Testis (tissue), 3 donors: ENCODE data around the gene GATA2. TPM values are rescaled to one million over a fixed set of nuclear protein-coding genes. Genes with fewer than 3 reads are reported as not detected.

Source experiments
- DNase-seq: peaks from one replicate; pipeline ENCODE4 v3.0.0-alpha.2; 2019
- H3K27ac ChIP-seq, 2 donors: fragments of 200-600 bp; sonication (generic); one replicate each; pipeline ENCODE4 v1.5.1; 2019
- H3K27me3 ChIP-seq: fragments of 200-600 bp; sonication (generic); one replicate; pipeline ENCODE4 v1.5.1; 2019
- H3K36me3 ChIP-seq: fragments of 200-600 bp; sonication (generic); one replicate; pipeline ENCODE4 v1.5.1; 2017; ENCODE audit warnings: low read depth; ENCODE audit errors: missing control alignments
- H3K4me1 ChIP-seq: fragments of 200-600 bp; sonication (generic); one replicate; pipeline ENCODE4 v1.5.1; 2019
- H3K4me3 ChIP-seq, 2 donors: fragments of 200-600 bp; sonication (generic); one replicate each; pipeline ENCODE4 v1.5.1; 2017 to 2019
- H3K9me3 ChIP-seq: fragments of 200-600 bp; sonication (generic); one replicate; pipeline ENCODE4 v1.5.1; 2017
- CTCF ChIP-seq, 3 experiments: fragments of 450-650 bp in 2 of 3; fragments of 200-600 bp in 1 of 3; sonication (generic) in 1 of 3; IDR thresholded peaks; one replicate each; pipeline ENCODE4 v1.5.1; 2016 to 2019; ENCODE audit warnings: antibody characterized with exemption in 3 of 3, mild to moderate bottlenecking in 2 of 3, moderate library complexity in 1 of 3
- POLR2A ChIP-seq: fragments of 450-650 bp; IDR thresholded peaks from one replicate; pipeline ENCODE4 v1.6.1; 2017; ENCODE audit warnings: antibody characterized with exemption, mild to moderate bottlenecking, moderate library complexity
- WGBS, 2 donors: methylation state at CpG; one replicate each; pipeline ENCODE4 v1.1.5; 2018; 5-methylcytosine and 5-hydroxymethylcytosine counted together
- intact Hi-C: fragments of 100-400 bp; cut with DNase I; formaldehyde crosslinking; loops from one replicate; pipeline ENCODE4 v1.15.1; 2023; ENCODE audit warnings: low total_unique reads
- polyA plus RNA-seq: library from polyadenylated mRNA; stranded (reverse); fragments of 350-450 nt; fragmentation: Illumina TruSeq; extraction: RNeasy Lipid Tissue Mini Kit (QIAGEN cat#74804); gene quantifications from one replicate; pipeline ENCODE4 v1.2.3, GENCODE V29; 2014; ENCODE audit warnings: low read depth, low replicate concordance; ENCODE audit not compliant: insufficient read depth
- total RNA-seq, 2 donors: library from RNA; depleted of rRNA; stranded (reverse); fragments of >200 nt; gene quantifications; one replicate each; pipeline ENCODE4 v1.2.3, GENCODE V29; 2016

The GATA2 gene
- total and polyA plus RNA-seq, 3 donors from 2014 or later, result 6.6 to 13.5 (median 11.9) TPM

GRCh38 chr3:128479558-128480086 lies 13.4 kb downstream of the GATA2 start:
- TF ChIP-seq CTCF (IDR thresholded peaks at IDR 0.05) (no peak), POLR2A (no peak)
- Histone ChIP-seq H3K36me3 (no peaks in the 10 kb centered on the region), H3K4me3 (no peak overlapping the region), H3K27ac (no peak overlapping the region), H3K4me1 (no peaks in the 10 kb centered on the region), H3K27me3 (no peaks in the 10 kb centered on the region), H3K9me3 (no peaks in the 10 kb centered on the region)
- DNase-seq, result no peak
- 85 to 88% methylated on average over 10 of the region's 10 CpGs for WGBS, 2 donors
- intact Hi-C loops, result no loop called here

- no peaks in the 10 kb centered on the region for H3K9me3 ChIP-seq
- intact Hi-C loops, result no loop called here
- TF ChIP-seq CTCF (IDR thresholded peaks at IDR 0.05), result no peak
- TF ChIP-seq POLR2A, result no peak
- no peak overlapping the region for H3K4me3 ChIP-seq
- no peak overlapping the region for H3K27ac ChIP-seq
- no peaks in the 10 kb centered on the region for H3K36me3 ChIP-seq
- DNase-seq, result no peak
- no peaks in the 10 kb centered on the region for H3K27me3 ChIP-seq
- WGBS, 2 donors, result 66% methylated on average over 11 of the region's 11 CpGs
- H3K4me1 ChIP-seq, result no peaks in the 10 kb centered on the region
Observed at GRCh38 chr3:128478576-128479506, 14.2 kb downstream of the GATA2 start.

- H3K36me3 ChIP-seq, result no peaks in the 10 kb centered on the region
- WGBS, 2 donors, result 91 to 100% methylated on average over 3 to 5 of the region's 5 CpGs
- H3K27me3 ChIP-seq, result no peaks in the 10 kb centered on the region
- H3K4me3 ChIP-seq, result no peak overlapping the region
- H3K4me1 ChIP-seq, result no peaks in the 10 kb centered on the region
- TF ChIP-seq POLR2A (no peak), CTCF (IDR thresholded peaks at IDR 0.05) (no peak)
- H3K9me3 ChIP-seq, result no peaks in the 10 kb centered on the region
- intact Hi-C loops, result no loop called here
- DNase-seq, result no peak
- H3K27ac ChIP-seq, result no peak overlapping the region
Observed at GRCh38 chr3:128476659-128477058, 16.3 kb downstream of the GATA2 start.

- Histone ChIP-seq H3K27ac (no peak overlapping the region), H3K36me3 (no peaks in the 10 kb centered on the region), H3K4me3 (no peak overlapping the region), H3K9me3 (no peaks in the 10 kb centered on the region), H3K27me3 (no peaks in the 10 kb centered on the region), H3K4me1 (no peaks in the 10 kb centered on the region)
- no peak for TF ChIP-seq POLR2A
- no peak for TF ChIP-seq CTCF (IDR thresholded peaks at IDR 0.05)
- WGBS, 2 donors, result 85 to 92% methylated on average over 7 of the region's 8 CpGs
- intact Hi-C loops, result no loop called here
- DNase-seq, result no peak
Observed at GRCh38 chr3:128475355-128475754, 17.6 kb downstream of the GATA2 start.
